CD4-positive, alpha-beta memory T cell (primary cell): Measurements from ENCODE around the gene STBD1. TPM values are rescaled to one million over a fixed set of nuclear protein-coding genes. Genes with fewer than 3 reads are reported as not detected.
"Not testable (repeated sequence)": the region's sequence is repeated elsewhere in the genome, so short reads cannot be mapped to it uniquely, and the experiment has no call there.

Source experiments
- CTCF ChIA-PET: fragments of 350-600 bp; sonication (Branson Sonifier 250); formaldehyde crosslinking; loops from one replicate; lab custom pipeline; 2021; ENCODE audit warnings: inconsistent platforms; ENCODE audit not compliant: partially characterized antibody; lab: Charles Lee
- POLR2A ChIA-PET: fragments of 350-600 bp; sonication (Branson Sonifier 250); formaldehyde crosslinking; loops from one replicate; lab custom pipeline; 2021; ENCODE audit not compliant: partially characterized antibody; lab: Charles Lee
- DNase-seq, 5 donors: peaks; one replicate each; pipeline versions ENCODE4 v3.0.0 to v3.0.0-alpha.2; 2020 to 2022; ENCODE audit warnings: mixed read lengths in 1 of 5
- H3K27ac ChIP-seq: one replicate; pipeline ENCODE4 v1.7.0; 2013; ENCODE audit warnings: low read depth, low read length
- H3K27me3 ChIP-seq: 2 replicates; pipeline ENCODE4 v1.7.0; 2013; ENCODE audit warnings: mild to moderate bottlenecking, low read length, moderate library complexity; ENCODE audit not compliant: insufficient read depth
- H3K36me3 ChIP-seq: 2 replicates; pipeline ENCODE4 v1.7.0; 2013; ENCODE audit warnings: mild to moderate bottlenecking, low read length, moderate library complexity; ENCODE audit not compliant: insufficient read depth
- H3K4me1 ChIP-seq: 2 replicates; pipeline ENCODE4 v1.7.0; 2013; ENCODE audit warnings: mild to moderate bottlenecking, low read length, moderate library complexity; ENCODE audit not compliant: insufficient read depth
- H3K4me3 ChIP-seq, 2 donors: one replicate each; pipeline ENCODE4 v1.7.0; 2013; ENCODE audit warnings: low read length in 2 of 2, mild to moderate bottlenecking in 1 of 2
- H3K9me3 ChIP-seq, 2 donors: one replicate each; pipeline ENCODE4 v1.7.0; 2013; ENCODE audit warnings: low read length in 2 of 2, control low read depth in 1 of 2; ENCODE audit not compliant: control insufficient read depth in 1 of 2
- H3K27ac Mint-ChIP-seq, 7 donors: one replicate each; pipeline ENCODE4 v1.8.0; 2020 to 2021; ENCODE audit warnings: mixed read lengths in 7 of 7, mild to moderate bottlenecking in 6 of 7, inconsistent platforms in 3 of 7, moderate library complexity in 3 of 7
- H3K27me3 Mint-ChIP-seq, 2 donors: one replicate each; pipeline ENCODE4 v1.8.0; 2020 to 2021; ENCODE audit warnings: mixed read lengths in 2 of 2
- H3K36me3 Mint-ChIP-seq, 2 donors: one replicate each; pipeline ENCODE4 v1.8.0; 2020 to 2021; ENCODE audit warnings: mixed read lengths in 2 of 2, inconsistent platforms in 1 of 2, mild to moderate bottlenecking in 1 of 2
- H3K4me1 Mint-ChIP-seq, 4 donors: one replicate each; pipeline ENCODE4 v1.8.0; 2020 to 2021; ENCODE audit warnings: mixed read lengths in 4 of 4, mild to moderate bottlenecking in 1 of 4
- H3K4me3 Mint-ChIP-seq, 8 donors: one replicate each; pipeline ENCODE4 v1.8.0; 2020 to 2021; ENCODE audit warnings: mixed read lengths in 8 of 8, mild to moderate bottlenecking in 7 of 8, moderate library complexity in 6 of 8, inconsistent platforms in 3 of 8
- H3K9me3 Mint-ChIP-seq, 8 donors: one replicate each; pipeline ENCODE4 v1.8.0; 2020 to 2021; ENCODE audit warnings: mixed read lengths in 8 of 8, mild to moderate bottlenecking in 5 of 8, inconsistent platforms in 3 of 8, moderate library complexity in 1 of 8
- intact Hi-C: fragments of 100-400 bp; cut with micrococcal nuclease; formaldehyde crosslinking; loops from one replicate; pipeline ENCODE4 v1.15.1; 2023
- polyA plus RNA-seq, 2 donors: library from polyadenylated mRNA; unstranded; fragments of 300-500 nt; fragmentation: Illumina TruSeq; gene quantifications; one replicate each; pipeline ENCODE4 v1.2.3, GENCODE V29; 2021
- total RNA-seq, 2 experiments: library from RNA; stranded (reverse); gene quantifications; one replicate each; pipeline ENCODE4 v1.2.3, GENCODE V29; 2021

STBD1 gene
- total and polyA plus RNA-seq, 4 experiments from 2014 or later: 1.2 to 3.8 (median 3.5) TPM

- Mint-ChIP-seq H3K4me3 (no peak overlapping the region), H3K27ac (no peak overlapping the region), H3K27me3 (peaks cover 0 to 3% of the 10 kb centered on the region in 2 donors), H3K9me3 (peaks cover 0 to 17% (median 1%) of the 10 kb centered on the region in 8 donors), H3K36me3 (no peaks in the 10 kb centered on the region), H3K4me1 (peaks cover 0 to 4% (median under 1%) of the 10 kb centered on the region in 4 donors)
- intact Hi-C loops: no loop called here
- Histone ChIP-seq H3K4me1 (no peaks in the 10 kb centered on the region), H3K36me3 (no peaks in the 10 kb centered on the region), H3K27me3 (no peaks in the 10 kb centered on the region), H3K27ac (no peak overlapping the region), H3K4me3 (no peak overlapping the region), H3K9me3 (no peaks in the 10 kb centered on the region)
- ChIA-PET POLR2A (no interaction called here), CTCF (no interaction called here)
- no peak for DNase-seq
Observed at GRCh38 chr4:76283900-76284299, 22.6 kb upstream of the STBD1 start.

GRCh38 chr4:76287811-76288210, 18.7 kb upstream of the STBD1 start:
- H3K36me3 ChIP-seq, DNase-seq, H3K27ac ChIP-seq, H3K4me1 ChIP-seq, CTCF ChIA-PET, H3K4me1 Mint-ChIP-seq, intact Hi-C loops, H3K9me3 ChIP-seq, H3K4me3 ChIP-seq, H3K27ac Mint-ChIP-seq, H3K27me3 ChIP-seq, POLR2A ChIA-PET, H3K36me3 Mint-ChIP-seq, H3K4me3 Mint-ChIP-seq, H3K27me3 Mint-ChIP-seq: not testable (repeated sequence)
- peaks cover 0 to 21% (median 1%) of the 10 kb centered on the region in 8 donors for H3K9me3 Mint-ChIP-seq

- H3K36me3 Mint-ChIP-seq: peaks cover 11 to 22% of the 10 kb centered on the region in 2 donors
- no peaks in the 10 kb centered on the region for H3K27me3 ChIP-seq
- ChIA-PET POLR2A (no interaction called here), CTCF (no interaction called here)
- no peak overlapping the region for H3K4me3 ChIP-seq
- peaks cover 4 to 8% of the 10 kb centered on the region in 2 donors for H3K27me3 Mint-ChIP-seq
- no peak overlapping the region for H3K4me3 Mint-ChIP-seq
- H3K27ac ChIP-seq: no peak overlapping the region
- H3K9me3 Mint-ChIP-seq: peaks cover 4 to 24% (median 17%) of the 10 kb centered on the region in 8 donors
- H3K9me3 ChIP-seq: no peaks in the 10 kb centered on the region
- H3K4me1 ChIP-seq: no peaks in the 10 kb centered on the region
- H3K4me1 Mint-ChIP-seq: no peaks in the 10 kb centered on the region
- H3K36me3 ChIP-seq: no peaks in the 10 kb centered on the region
- intact Hi-C loops: no loop called here
- no peak overlapping the region for H3K27ac Mint-ChIP-seq
- no peak for DNase-seq
Observed at GRCh38 chr4:76292730-76293129, 13.8 kb upstream of the STBD1 start.

GRCh38 chr4:76293772-76294171, 12.8 kb upstream of the STBD1 start:
- no peak for DNase-seq
- H3K27ac Mint-ChIP-seq: no peak overlapping the region
- H3K9me3 Mint-ChIP-seq: peaks cover 4 to 34% (median 23%) of the 10 kb centered on the region in 8 donors
- intact Hi-C loops: no loop called here
- H3K4me3 Mint-ChIP-seq: no peak overlapping the region
- CTCF ChIA-PET: interaction anchor here (1.1 to 1.2 kb wide), 2 partner anchors 15 to 84 kb away, joined by 3 read pairs; no protein-coding TSS in a partner anchor
- H3K4me1 ChIP-seq: no peaks in the 10 kb centered on the region
- H3K36me3 Mint-ChIP-seq: peaks cover 11 to 30% of the 10 kb centered on the region in 2 donors
- POLR2A ChIA-PET: no interaction called here
- no peaks in the 10 kb centered on the region for H3K9me3 ChIP-seq
- peaks cover 4 to 5% of the 10 kb centered on the region in 2 donors for H3K27me3 Mint-ChIP-seq
- no peak overlapping the region for H3K27ac ChIP-seq
- H3K4me1 Mint-ChIP-seq: no peaks in the 10 kb centered on the region
- no peak overlapping the region for H3K4me3 ChIP-seq
- H3K36me3 ChIP-seq: no peaks in the 10 kb centered on the region
- H3K27me3 ChIP-seq: no peaks in the 10 kb centered on the region

GRCh38 chr4:76296286-76296820, 10.2 kb upstream of the STBD1 start:
- peaks cover 3 to 13% (median 6%) of the 10 kb centered on the region in 4 donors for H3K4me1 Mint-ChIP-seq
- peaks cover 15 to 35% of the 10 kb centered on the region in 2 donors for H3K36me3 Mint-ChIP-seq

GRCh38 chr4:76298227-76298626, 8.3 kb upstream of the STBD1 start:
- intact Hi-C loops: no loop called here
- H3K4me3 ChIP-seq: no peak overlapping the region
- H3K27me3 ChIP-seq: no peaks in the 10 kb centered on the region
- H3K27ac ChIP-seq: no peak overlapping the region
- H3K4me3 Mint-ChIP-seq: no peak overlapping the region
- H3K9me3 ChIP-seq: no peaks in the 10 kb centered on the region
- peaks cover 4 to 31% (median 24%) of the 10 kb centered on the region in 8 donors for H3K9me3 Mint-ChIP-seq
- POLR2A ChIA-PET: no interaction called here
- H3K4me1 Mint-ChIP-seq: peaks cover 11 to 30% (median 19%) of the 10 kb centered on the region in 4 donors
- no peak overlapping the region for H3K27ac Mint-ChIP-seq
- CTCF ChIA-PET: interaction anchor here (0.7 kb wide), 1 partner anchor 1437 kb away, joined by 3 read pairs; no protein-coding TSS in a partner anchor
- DNase-seq: no peak
- peaks cover 7% of the 10 kb centered on the region for H3K4me1 ChIP-seq
- peaks cover 13 to 31% of the 10 kb centered on the region in 2 donors for H3K36me3 Mint-ChIP-seq
- H3K27me3 Mint-ChIP-seq: no peaks in the 10 kb centered on the region
- H3K36me3 ChIP-seq: no peaks in the 10 kb centered on the region

More at GRCh38 chr4:76296286-76296820, 10.2 kb upstream of the STBD1 start:
- Histone ChIP-seq H3K27me3 (no peaks in the 10 kb centered on the region), H3K9me3 (no peaks in the 10 kb centered on the region), H3K4me3 (no peak overlapping the region), H3K27ac (no peak overlapping the region), H3K4me1 (no peaks in the 10 kb centered on the region), H3K36me3 (no peaks in the 10 kb centered on the region)
- Mint-ChIP-seq H3K4me3 (no peak overlapping the region), H3K27me3 (peaks cover 3 to 5% of the 10 kb centered on the region in 2 donors), H3K27ac (no peak overlapping the region), H3K9me3 (peaks cover 4 to 31% (median 25%) of the 10 kb centered on the region in 8 donors)
- CTCF ChIA-PET: interaction anchor here (0.9 to 1.5 kb wide), 5 partner anchors 11 to 116 kb away, joined by 3 to 4 read pairs (median 3); no protein-coding TSS in a partner anchor
- POLR2A ChIA-PET: interaction anchor here (1.8 kb wide), 1 partner anchor 9 kb away, joined by 4 read pairs; the partner anchor contains the start of gene STBD1
- intact Hi-C loops: no loop called here
- no peak for DNase-seq

GRCh38 chr4:76300012-76300411, 6.5 kb upstream of the STBD1 start:
- CTCF ChIA-PET: interaction anchor here (3.3 kb wide), 1 partner anchor 78 kb away, joined by 18 read pairs; no protein-coding TSS in a partner anchor
- no peak overlapping the region for H3K27ac ChIP-seq
- no peaks in the 10 kb centered on the region for H3K36me3 ChIP-seq
- DNase-seq: no peak
- peaks cover 13 to 25% of the 10 kb centered on the region in 2 donors for H3K36me3 Mint-ChIP-seq
- H3K27me3 ChIP-seq: no peaks in the 10 kb centered on the region
- no peak overlapping the region for H3K4me3 ChIP-seq
- H3K27ac Mint-ChIP-seq: no peak overlapping the region
- intact Hi-C loops: loop anchor here (10.0 kb wide), 1 partner anchor 75 kb away; no protein-coding TSS in a partner anchor
- POLR2A ChIA-PET: no interaction called here
- no peaks in the 10 kb centered on the region for H3K9me3 ChIP-seq
- peaks cover 21 to 46% (median 33%) of the 10 kb centered on the region in 4 donors for H3K4me1 Mint-ChIP-seq
- peaks cover 4 to 31% (median 24%) of the 10 kb centered on the region in 8 donors for H3K9me3 Mint-ChIP-seq
- no peak overlapping the region for H3K4me3 Mint-ChIP-seq
- H3K4me1 ChIP-seq: peaks cover 19% of the 10 kb centered on the region
- H3K27me3 Mint-ChIP-seq: no peaks in the 10 kb centered on the region
